Measurements from ENCODE around the gene MRTFA.

The MRTFA gene

GRCh38 chr22:40567626-40568328 is 68.7 kb downstream of the MRTFA start:
- Histone ChIP-seq H3K27ac (no peak overlapping the region), H3K4me3 (ENCODE audit: low read depth in 1 of 2, low read length in 1 of 2) (no peak overlapping the region), H3K9me3 (no peaks in the 10 kb centered on the region), H3K4me1 (ENCODE audit: control insufficient read depth in 1 of 2, insufficient read depth in 1 of 2, low read depth in 1 of 2, low read length in 1 of 2) (peaks cover 9 to 11% of the 10 kb centered on the region in 2 experiments), H3K36me3 (no peaks in the 10 kb centered on the region), H3K27me3 (no peaks in the 10 kb centered on the region)
- TF ChIP-seq, protein P1, sequence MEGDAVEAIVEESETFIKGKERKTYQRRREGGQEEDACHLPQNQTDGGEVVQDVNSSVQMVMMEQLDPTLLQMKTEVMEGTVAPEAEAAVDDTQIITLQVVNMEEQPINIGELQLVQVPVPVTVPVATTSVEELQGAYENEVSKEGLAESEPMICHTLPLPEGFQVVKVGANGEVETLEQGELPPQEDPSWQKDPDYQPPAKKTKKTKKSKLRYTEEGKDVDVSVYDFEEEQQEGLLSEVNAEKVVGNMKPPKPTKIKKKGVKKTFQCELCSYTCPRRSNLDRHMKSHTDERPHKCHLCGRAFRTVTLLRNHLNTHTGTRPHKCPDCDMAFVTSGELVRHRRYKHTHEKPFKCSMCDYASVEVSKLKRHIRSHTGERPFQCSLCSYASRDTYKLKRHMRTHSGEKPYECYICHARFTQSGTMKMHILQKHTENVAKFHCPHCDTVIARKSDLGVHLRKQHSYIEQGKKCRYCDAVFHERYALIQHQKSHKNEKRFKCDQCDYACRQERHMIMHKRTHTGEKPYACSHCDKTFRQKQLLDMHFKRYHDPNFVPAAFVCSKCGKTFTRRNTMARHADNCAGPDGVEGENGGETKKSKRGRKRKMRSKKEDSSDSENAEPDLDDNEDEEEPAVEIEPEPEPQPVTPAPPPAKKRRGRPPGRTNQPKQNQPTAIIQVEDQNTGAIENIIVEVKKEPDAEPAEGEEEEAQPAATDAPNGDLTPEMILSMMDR (IDR thresholded peaks at IDR 0.05), result no peak

DNA sequence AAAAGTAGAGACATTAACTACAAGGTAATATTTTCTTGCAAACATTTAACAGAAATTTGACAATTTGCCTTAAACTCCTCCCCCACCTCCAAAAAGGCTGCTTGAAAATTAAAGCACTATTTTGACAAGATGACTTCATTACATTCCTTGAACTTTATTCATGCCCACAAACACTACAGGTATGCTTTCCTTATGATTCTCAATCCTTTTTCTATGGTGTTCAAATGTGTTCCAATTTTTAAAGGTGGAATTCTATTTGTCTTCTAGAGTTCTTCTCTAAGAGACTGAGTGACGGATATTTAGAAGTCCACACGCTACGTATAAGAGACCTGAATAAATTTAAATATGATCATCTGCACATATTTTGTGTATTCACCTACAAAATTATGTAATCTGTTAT is 69.4 kb downstream of the MRTFA start:
- TF ChIP-seq, protein P1 (IDR thresholded peaks at IDR 0.05), result no peak
- Histone ChIP-seq H3K4me1 (ENCODE audit: control insufficient read depth in 1 of 2, insufficient read depth in 1 of 2, low read depth in 1 of 2, low read length in 1 of 2) (peaks cover 6 to 8% of the 10 kb centered on the region in 2 experiments), H3K9me3 (no peaks in the 10 kb centered on the region), H3K4me3 (ENCODE audit: low read depth in 1 of 2, low read length in 1 of 2) (no peak overlapping the region), H3K27me3 (no peaks in the 10 kb centered on the region), H3K36me3 (no peaks in the 10 kb centered on the region), H3K27ac (no peak overlapping the region)

DNA sequence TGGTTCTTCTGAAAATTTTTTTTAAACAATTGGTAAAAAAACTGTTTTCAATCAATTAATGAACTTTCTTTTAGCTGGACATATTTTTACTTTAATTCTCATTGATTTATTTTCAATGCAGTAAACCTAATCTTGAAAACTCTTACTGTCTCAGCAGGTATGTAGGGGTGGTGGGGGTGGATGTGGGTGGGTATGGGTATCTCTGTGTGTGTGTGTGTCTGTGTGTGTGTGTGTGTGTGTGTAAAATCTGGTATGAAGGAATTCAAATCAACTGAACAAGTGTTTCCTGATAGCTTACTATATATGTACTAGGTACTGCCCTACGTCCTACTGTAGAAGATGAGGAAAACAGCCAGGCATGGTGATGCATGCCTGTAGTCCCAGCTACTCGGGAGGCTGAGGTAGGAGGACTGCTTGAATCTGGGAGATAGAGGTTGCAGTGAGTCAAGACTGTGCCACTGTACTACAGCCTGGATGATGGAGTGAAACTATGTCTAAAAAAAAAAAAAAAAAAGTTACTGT is 75.5 kb downstream of the MRTFA start:
- Histone ChIP-seq H3K4me3 (ENCODE audit: low read depth in 1 of 2, low read length in 1 of 2) (no peak overlapping the region), H3K27ac (no peak overlapping the region), H3K36me3 (no peaks in the 10 kb centered on the region), H3K4me1 (ENCODE audit: control insufficient read depth in 1 of 2, insufficient read depth in 1 of 2, low read depth in 1 of 2, low read length in 1 of 2) (no peaks in the 10 kb centered on the region), H3K27me3 (no peaks in the 10 kb centered on the region), H3K9me3 (no peaks in the 10 kb centered on the region)
- TF ChIP-seq, protein P1 (IDR thresholded peaks at IDR 0.05), result no peak

DNA sequence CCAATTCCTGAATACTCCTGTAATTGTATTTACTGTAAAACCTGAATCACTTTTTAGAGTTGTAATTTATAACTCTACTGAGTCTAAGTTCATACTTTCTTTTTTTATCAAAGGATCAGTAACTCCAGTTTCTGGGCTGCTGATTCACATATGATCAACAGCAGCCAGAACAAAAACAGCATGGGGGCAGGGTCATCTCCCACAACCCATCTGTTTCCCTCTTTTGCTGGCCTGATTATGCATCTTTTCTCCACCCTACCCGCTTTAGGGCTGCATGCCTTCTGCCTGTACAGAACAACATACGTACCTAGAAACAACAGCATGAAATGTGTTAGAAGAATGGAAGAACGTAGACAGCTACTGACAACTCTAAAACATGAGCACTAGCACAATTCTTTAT is 76.0 kb downstream of the MRTFA start:
- Histone ChIP-seq H3K9me3 (no peaks in the 10 kb centered on the region), H3K27ac (no peak overlapping the region), H3K4me1 (ENCODE audit: control insufficient read depth in 1 of 2, insufficient read depth in 1 of 2, low read depth in 1 of 2, low read length in 1 of 2) (no peaks in the 10 kb centered on the region), H3K36me3 (no peaks in the 10 kb centered on the region), H3K27me3 (no peaks in the 10 kb centered on the region), H3K4me3 (ENCODE audit: low read depth in 1 of 2, low read length in 1 of 2) (no peak overlapping the region)
- TF ChIP-seq, protein P1 (IDR thresholded peaks at IDR 0.05), result no peak

DNA sequence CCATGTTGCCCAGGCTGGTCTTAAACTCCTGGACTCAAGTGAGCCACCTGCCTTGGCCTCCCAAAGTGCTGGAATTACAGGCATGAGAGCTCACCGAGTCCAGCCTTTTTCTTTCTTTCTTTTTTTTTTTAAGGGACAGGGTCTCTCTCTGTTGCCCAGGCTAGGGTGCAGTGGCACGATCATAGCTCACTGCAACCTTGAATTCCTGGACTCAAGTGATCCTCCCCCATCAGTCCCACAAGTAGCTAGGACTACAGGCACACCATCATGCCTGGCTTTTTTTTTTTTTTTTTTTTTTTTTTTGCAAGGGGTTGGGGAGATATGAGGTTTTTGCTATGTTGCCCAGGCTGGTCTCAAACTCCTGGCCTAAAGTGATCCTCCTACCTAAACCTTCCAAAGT is 78.5 kb downstream of the MRTFA start:
- Histone ChIP-seq H3K4me1 (ENCODE audit: control insufficient read depth in 1 of 2, insufficient read depth in 1 of 2, low read depth in 1 of 2, low read length in 1 of 2) (no peaks in the 10 kb centered on the region), H3K36me3 (no peaks in the 10 kb centered on the region), H3K9me3 (no peaks in the 10 kb centered on the region), H3K27ac (no peak overlapping the region), H3K4me3 (ENCODE audit: low read depth in 1 of 2, low read length in 1 of 2) (no peak overlapping the region), H3K27me3 (no peaks in the 10 kb centered on the region)
- TF ChIP-seq, protein P1 (IDR thresholded peaks at IDR 0.05), result no peak
